Neuronal stem cell (in vitro differentiated cells): ENCODE data around the gene TACC2.
"Not testable (repeated sequence)": the region's sequence is repeated elsewhere in the genome, so short reads cannot be mapped to it uniquely, and the experiment has no call there.

Experiments
- DNase-seq: peaks from one replicate; pipeline ENCODE4 v3.0.0-alpha.2; 2013; ENCODE audit warnings: low spot score
- H2AFZ ChIP-seq: one replicate; pipeline ENCODE4 v1.6.1; 2013; ENCODE audit warnings: mild to moderate bottlenecking, low read length, inconsistent platforms
- H2AK5ac ChIP-seq: 2 replicates; pipeline ENCODE4 v1.6.1; 2013; ENCODE audit warnings: low read depth, mild to moderate bottlenecking, inconsistent platforms, low read length, moderate library complexity, mixed read lengths
- H2BK120ac ChIP-seq: 2 replicates; pipeline ENCODE4 v1.6.1; 2013; ENCODE audit warnings: low read depth, mild to moderate bottlenecking, inconsistent platforms, low read length, moderate library complexity, mixed read lengths
- H2BK12ac ChIP-seq: one replicate; pipeline ENCODE4 v1.6.1; 2013; ENCODE audit warnings: low read length, inconsistent platforms
- H2BK15ac ChIP-seq: 2 replicates; pipeline ENCODE4 v1.6.1; 2013; ENCODE audit warnings: mild to moderate bottlenecking, low read length, inconsistent platforms, mixed read lengths
- H2BK5ac ChIP-seq: one replicate; pipeline ENCODE4 v1.6.1; 2013; ENCODE audit warnings: inconsistent platforms, mild to moderate bottlenecking, low read length, moderate library complexity
- H3K14ac ChIP-seq: one replicate; pipeline ENCODE4 v1.6.1; 2013; ENCODE audit warnings: low read length, inconsistent platforms
- H3K18ac ChIP-seq: 2 replicates; pipeline ENCODE4 v1.6.1; 2013; ENCODE audit warnings: low read length, inconsistent platforms
- H3K23ac ChIP-seq: 2 replicates; pipeline ENCODE4 v1.6.1; 2013; ENCODE audit warnings: low read depth, mild to moderate bottlenecking, mixed read lengths, low read length, inconsistent platforms; ENCODE audit not compliant: poor library complexity
- H3K27ac ChIP-seq: replicated peaks from 3 replicates; pipeline ENCODE4 v1.5.1; 2013; ENCODE audit warnings: low read length, inconsistent platforms
- H3K27me3 ChIP-seq, 3 experiments: 2 replicates each; pipeline ENCODE4 v1.6.1; 2013; ENCODE audit warnings: low read length in 3 of 3, mild to moderate bottlenecking in 2 of 3, inconsistent platforms in 1 of 3, low read depth in 1 of 3, mixed read lengths in 1 of 3, moderate library complexity in 1 of 3; ENCODE audit not compliant: control insufficient read depth in 3 of 3, insufficient read depth in 3 of 3
- H3K36me3 ChIP-seq, 2 donors: replicated peaks in 1 of 2; 2 replicates each; pipeline ENCODE4 v1.6.1; 2013; ENCODE audit warnings: low read length in 2 of 2; ENCODE audit not compliant: control insufficient read depth in 2 of 2, insufficient read depth in 2 of 2
- H3K4ac ChIP-seq: 2 replicates; pipeline ENCODE4 v1.6.1; 2013; ENCODE audit warnings: inconsistent platforms, mild to moderate bottlenecking, low read length, moderate library complexity
- H3K4me1 ChIP-seq, 2 donors: 1 replicate in 1 of 2; 2 replicates in 1 of 2; pipeline ENCODE4 v1.6.1; 2013; ENCODE audit warnings: low read length in 2 of 2, low read depth in 1 of 2; ENCODE audit not compliant: control insufficient read depth in 2 of 2, insufficient read depth in 1 of 2
- H3K4me2 ChIP-seq: one replicate; pipeline ENCODE4 v1.6.1; 2013; ENCODE audit warnings: mild to moderate bottlenecking, low read length, inconsistent platforms; ENCODE audit not compliant: insufficient read depth, poor library complexity, severe bottlenecking
- H3K4me3 ChIP-seq, 2 donors: 2 replicates each; pipeline ENCODE4 v1.5.1; 2013; ENCODE audit warnings: low read length in 2 of 2, mild to moderate bottlenecking in 2 of 2, inconsistent platforms in 1 of 2, moderate library complexity in 1 of 2
- H3K79me1 ChIP-seq: one replicate; pipeline ENCODE4 v1.6.1; 2013; ENCODE audit warnings: low read depth, mild to moderate bottlenecking, inconsistent platforms, low read length, moderate library complexity
- H3K9ac ChIP-seq: one replicate; pipeline ENCODE4 v1.6.1; 2013; ENCODE audit warnings: mild to moderate bottlenecking, low read depth, low read length, inconsistent platforms; ENCODE audit not compliant: poor library complexity
- H3K9me3 ChIP-seq, 2 donors: replicated peaks in 1 of 2; 2 replicates each; pipeline versions ENCODE3 to v1.6.1; 2013; ENCODE audit warnings: low read length in 2 of 2, mild to moderate bottlenecking in 2 of 2, inconsistent platforms in 1 of 2, low read depth in 1 of 2, mixed read lengths in 1 of 2, moderate library complexity in 1 of 2; ENCODE audit not compliant: control insufficient read depth in 2 of 2, insufficient read depth in 1 of 2
- H4K8ac ChIP-seq: one replicate; pipeline ENCODE4 v1.6.1; 2013; ENCODE audit warnings: low read depth, mild to moderate bottlenecking, inconsistent platforms, low read length, moderate library complexity
- H4K91ac ChIP-seq: one replicate; pipeline ENCODE4 v1.6.1; 2013; ENCODE audit warnings: low read length, low read depth, mild to moderate bottlenecking, inconsistent platforms; ENCODE audit not compliant: poor library complexity
- WGBS, 2 donors: extraction: QIAGEN DNeasy Blood & Tissue Kit; methylation state at CpG; one replicate each; pipeline ENCODE4 v1.1.7; 2013; ENCODE audit warnings: missing lambda C conversion rate in 2 of 2, mixed read lengths in 1 of 2; ENCODE audit not compliant: insufficient read length in 2 of 2, insufficient replicate concordance in 1 of 2; ENCODE audit errors: extremely low coverage in 2 of 2; 5-methylcytosine and 5-hydroxymethylcytosine counted together

The TACC2 gene

DNA sequence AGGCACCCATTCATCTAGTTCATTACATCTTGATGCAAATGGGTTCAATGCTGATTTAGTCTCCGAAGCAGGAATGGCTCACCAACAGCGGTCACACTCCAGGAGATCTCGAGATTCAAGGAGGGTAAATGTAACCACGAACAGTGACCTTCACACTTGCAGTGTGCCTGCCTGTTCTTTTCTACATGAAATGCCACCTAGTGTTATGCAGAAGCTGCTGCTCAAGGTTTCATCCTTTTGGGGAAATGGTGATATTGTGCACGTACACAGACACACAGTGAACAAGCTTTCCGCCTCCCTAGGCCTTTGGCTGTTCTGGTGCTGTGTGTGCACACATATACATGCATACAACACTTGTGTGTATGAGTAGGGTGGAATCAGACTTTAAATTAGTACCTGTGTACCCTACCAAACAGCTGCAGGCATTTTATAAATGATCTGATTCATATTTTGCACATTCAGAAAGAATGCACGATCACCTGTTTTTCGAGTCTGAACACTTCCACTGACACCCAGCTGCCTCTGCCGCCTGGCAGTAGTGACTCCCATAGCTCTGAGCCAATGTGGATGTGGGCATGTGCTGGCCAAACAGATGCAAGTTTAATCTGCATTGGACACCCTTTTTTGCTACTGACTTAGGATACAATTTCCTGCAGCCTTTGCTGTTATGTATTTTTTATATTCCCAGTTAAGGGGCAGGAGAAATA lies 100.5 kb downstream of the TACC2 start:
- Histone ChIP-seq H2BK12ac (no peak overlapping the region), H4K91ac (no peak overlapping the region), H3K79me1 (no peaks in the 10 kb centered on the region), H2BK120ac (no peak overlapping the region), H2BK15ac (no peak overlapping the region), H3K4me1 (peaks cover 0 to 2% of the 10 kb centered on the region in 2 donors), H3K27me3 (no peaks in the 10 kb centered on the region), H3K4me3 (no peak overlapping the region), H3K23ac (no peak overlapping the region), H2BK5ac (no peak overlapping the region), H3K9me3 (no peaks in the 10 kb centered on the region), H3K27ac (no peak overlapping the region), H2AFZ (no peak overlapping the region), H2AK5ac (no peak overlapping the region), H3K9ac (no peak overlapping the region), H3K18ac (no peak overlapping the region), H3K36me3 (peaks cover 0 to 18% of the 10 kb centered on the region in 2 donors), H3K4me2 (no peak overlapping the region), H3K14ac (no peak overlapping the region), H3K4ac (no peak overlapping the region), H4K8ac (no peak overlapping the region)
- DNase-seq = no peak
- no CpG with 5 or more reads among the region's 9 CpGs for WGBS, 2 donors

DNA sequence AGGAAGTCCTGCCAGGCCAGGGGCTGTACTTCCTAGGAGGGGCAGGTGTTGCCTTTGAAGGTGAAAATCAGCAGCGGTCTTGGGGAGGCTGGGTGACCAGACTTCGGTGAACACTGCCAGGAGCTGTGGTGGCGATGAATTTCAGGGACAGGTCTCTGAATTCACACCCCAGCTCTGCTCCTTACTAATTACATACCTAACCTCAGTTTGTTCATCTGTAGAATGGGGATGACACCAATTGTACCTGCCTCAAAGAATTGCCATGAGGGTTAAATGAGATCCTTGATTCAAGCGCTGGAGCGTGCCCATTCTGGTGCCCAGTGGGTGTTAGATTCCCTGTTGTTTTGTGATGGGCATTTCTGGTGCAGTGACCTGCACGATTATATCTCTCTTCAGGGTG lies 102.8 kb downstream of the TACC2 start:
- H4K91ac ChIP-seq = no peak overlapping the region
- H3K4me2 ChIP-seq = no peak overlapping the region
- H4K8ac ChIP-seq = no peak overlapping the region
- H3K27ac ChIP-seq = no peak overlapping the region
- H2BK15ac ChIP-seq = no peak overlapping the region
- no peak for DNase-seq
- H2AFZ ChIP-seq = no peak overlapping the region
- H3K14ac ChIP-seq = no peak overlapping the region
- H3K18ac ChIP-seq = no peak overlapping the region
- no peaks in the 10 kb centered on the region for H3K79me1 ChIP-seq
- H2BK5ac ChIP-seq = no peak overlapping the region
- H3K4me1 ChIP-seq = peaks cover 0 to 2% of the 10 kb centered on the region in 2 donors
- H3K27me3 ChIP-seq = no peaks in the 10 kb centered on the region
- H2BK120ac ChIP-seq = no peak overlapping the region
- H3K4ac ChIP-seq = no peak overlapping the region
- H3K9me3 ChIP-seq = no peaks in the 10 kb centered on the region
- no peak overlapping the region for H2BK12ac ChIP-seq
- H3K23ac ChIP-seq = no peak overlapping the region
- peaks cover 0 to 12% of the 10 kb centered on the region in 2 donors for H3K36me3 ChIP-seq
- no peak overlapping the region for H3K9ac ChIP-seq
- H3K4me3 ChIP-seq = no peak overlapping the region
- WGBS, 2 donors = no CpG with 5 or more reads among the region's 6 CpGs
- no peak overlapping the region for H2AK5ac ChIP-seq

- WGBS, 2 donors = no CpG with 5 or more reads among the region's 3 CpGs
Observed at GRCh38 chr10:122093076-122093475, 104.1 kb downstream of the TACC2 start.

GRCh38 chr10:122096181-122096580 lies 107.2 kb downstream of the TACC2 start:
- not testable (repeated sequence) for H3K18ac ChIP-seq, H4K91ac ChIP-seq, H3K27ac ChIP-seq, DNase-seq, H3K36me3 ChIP-seq, H2BK12ac ChIP-seq, H3K9ac ChIP-seq, H3K23ac ChIP-seq, H3K9me3 ChIP-seq, H2AK5ac ChIP-seq, H4K8ac ChIP-seq, H3K4ac ChIP-seq, H2BK120ac ChIP-seq, H3K79me1 ChIP-seq, H3K4me1 ChIP-seq, H3K14ac ChIP-seq, H2AFZ ChIP-seq, H2BK15ac ChIP-seq, H2BK5ac ChIP-seq, H3K4me3 ChIP-seq, H3K4me2 ChIP-seq, H3K27me3 ChIP-seq
- WGBS, 2 donors = no CpG with 5 or more reads among the region's 11 CpGs

More at GRCh38 chr10:122093076-122093475, 104.1 kb downstream of the TACC2 start:
- Histone ChIP-seq H3K9me3 (no peaks in the 10 kb centered on the region), H3K36me3 (peaks cover 0 to 12% of the 10 kb centered on the region in 2 donors), H2BK15ac (no peak overlapping the region), H3K79me1 (no peaks in the 10 kb centered on the region), H4K91ac (no peak overlapping the region), H3K4me1 (peaks cover 0 to 2% of the 10 kb centered on the region in 2 donors), H2AK5ac (no peak overlapping the region), H3K27ac (no peak overlapping the region), H3K18ac (no peak overlapping the region), H4K8ac (no peak overlapping the region), H3K9ac (no peak overlapping the region), H3K14ac (no peak overlapping the region), H3K4me3 (no peak overlapping the region), H3K4me2 (no peak overlapping the region), H3K27me3 (no peaks in the 10 kb centered on the region), H2AFZ (no peak overlapping the region), H3K23ac (no peak overlapping the region), H2BK120ac (no peak overlapping the region), H3K4ac (no peak overlapping the region), H2BK12ac (no peak overlapping the region), H2BK5ac (no peak overlapping the region)
- DNase-seq = no peak
